Adrenal gland (tissue), 12 donors: ENCODE data around the gene PDE9A. TPM values are rescaled to one million over a fixed set of nuclear protein-coding genes. Genes with fewer than 3 reads are reported as not detected.

Source experiments
- DNase-seq, 7 donors: peaks; one replicate each; pipeline ENCODE4 v3.0.0-alpha.2; 2019 to 2020
- H3K27ac ChIP-seq, 5 donors: fragments of 200-600 bp; sonication (generic) in 4 of 5; 1 replicate in 3 of 5; 2 replicates in 2 of 5; pipeline versions ENCODE4 v1.5.1 to v1.8.0; 2016 to 2020; ENCODE audit warnings: mild to moderate bottlenecking in 1 of 5
- H3K27me3 ChIP-seq: fragments of 200-600 bp; 2 replicates; pipeline ENCODE4 v1.8.0; 2021
- H3K36me3 ChIP-seq, 2 donors: fragments of 200-600 bp; replicated peaks in 1 of 2; 1 replicate in 1 of 2; 2 replicates in 1 of 2; pipeline versions ENCODE4 v1.5.1 to v1.8.0; 2018 to 2022
- H3K4me1 ChIP-seq, 2 donors: fragments of 200-600 bp; replicated peaks in 1 of 2; 1 replicate in 1 of 2; 2 replicates in 1 of 2; pipeline versions ENCODE4 v1.5.1 to v1.8.0; 2018 to 2021
- H3K4me3 ChIP-seq, 4 donors: fragments of 200-600 bp; sonication (generic) in 3 of 4; one replicate each; pipeline ENCODE4 v1.5.1; 2016 to 2018
- H3K9me3 ChIP-seq, 3 donors: fragments of 200-600 bp; sonication (generic) in 1 of 3; replicated peaks in 1 of 3; 1 replicate in 2 of 3; 2 replicates in 1 of 3; pipeline versions ENCODE4 v1.5.1 to v1.8.0; 2016 to 2021
- POLR2A ChIP-seq, 2 donors: fragments of 450-650 bp; IDR thresholded peaks; one replicate each; pipeline ENCODE4 v1.6.1; 2017; ENCODE audit warnings: antibody characterized with exemption in 2 of 2, mild to moderate bottlenecking in 2 of 2, moderate library complexity in 1 of 2
- WGBS, 4 donors: extraction: QIAGEN DNeasy Blood & Tissue Kit in 2 of 4; methylation state at CpG; one replicate each; pipeline versions ENCODE4 v1.1.5 to v1.1.7; 2013 to 2017; 5-methylcytosine and 5-hydroxymethylcytosine counted together
- intact Hi-C, 2 donors: fragments of 100-400 bp; cut with DNase I; formaldehyde crosslinking; loops; one replicate each; pipeline versions ENCODE4 v1.14.1 to v1.15.0; 2022 to 2023
- polyA plus RNA-seq, 3 donors: library from polyadenylated mRNA; stranded (reverse); fragments of 200-250 nt in 2 of 3; fragments of 350-450 nt in 1 of 3; fragmentation: Illumina TruSeq in 1 of 3; extraction: RNeasy Lipid Tissue Mini Kit (QIAGEN cat#74804) in 1 of 3; gene quantifications; one replicate each; pipeline ENCODE4 v1.2.3, GENCODE V29; 2013 to 2014
- total RNA-seq, 9 donors: library from RNA; depleted of rRNA in 4 of 9; stranded (reverse); fragments of >200 nt in 4 of 9; fragments of 120-200 nt in 1 of 9; fragmentation: NEBNext Ultra II Directional in 1 of 9; extraction: Animal tissue kit (Norgen Biotek cat#: 25700) in 1 of 9; gene quantifications; one replicate each; pipeline versions ENCODE4 v1.1.0 to v1.2.4, GENCODE V29; 2013 to 2023
- TF ChIP-seq, protein P1 (sequence below), 6 experiments: fragments of 450-650 bp in 4 of 6; fragments of 200-600 bp in 2 of 6; sonication (generic) in 1 of 6; IDR thresholded peaks; 1 replicate in 5 of 6; 2 replicates in 1 of 6; pipeline versions ENCODE4 v1.5.1 to v1.8.0; 2016 to 2021; ENCODE audit warnings: antibody characterized with exemption in 6 of 6, mild to moderate bottlenecking in 2 of 6, moderate library complexity in 1 of 6
- donor health status: healthy with polysubstance abuse.
- donor health status: Bipolar disorder and iron deficiency.
- donor health status: DM: yes; HTN: yes; CAD: no.
- donor health status: DM: no; HTN: no; CAD: no.
- donor health status: DM: no; HTN: no; CAD: no.
- donor health status: DM: yes; HTN: yes; CAD: no.

PDE9A gene
- total and polyA plus RNA-seq, 12 donors: 4.6 to 58.1 (median 19.5) TPM

DNA sequence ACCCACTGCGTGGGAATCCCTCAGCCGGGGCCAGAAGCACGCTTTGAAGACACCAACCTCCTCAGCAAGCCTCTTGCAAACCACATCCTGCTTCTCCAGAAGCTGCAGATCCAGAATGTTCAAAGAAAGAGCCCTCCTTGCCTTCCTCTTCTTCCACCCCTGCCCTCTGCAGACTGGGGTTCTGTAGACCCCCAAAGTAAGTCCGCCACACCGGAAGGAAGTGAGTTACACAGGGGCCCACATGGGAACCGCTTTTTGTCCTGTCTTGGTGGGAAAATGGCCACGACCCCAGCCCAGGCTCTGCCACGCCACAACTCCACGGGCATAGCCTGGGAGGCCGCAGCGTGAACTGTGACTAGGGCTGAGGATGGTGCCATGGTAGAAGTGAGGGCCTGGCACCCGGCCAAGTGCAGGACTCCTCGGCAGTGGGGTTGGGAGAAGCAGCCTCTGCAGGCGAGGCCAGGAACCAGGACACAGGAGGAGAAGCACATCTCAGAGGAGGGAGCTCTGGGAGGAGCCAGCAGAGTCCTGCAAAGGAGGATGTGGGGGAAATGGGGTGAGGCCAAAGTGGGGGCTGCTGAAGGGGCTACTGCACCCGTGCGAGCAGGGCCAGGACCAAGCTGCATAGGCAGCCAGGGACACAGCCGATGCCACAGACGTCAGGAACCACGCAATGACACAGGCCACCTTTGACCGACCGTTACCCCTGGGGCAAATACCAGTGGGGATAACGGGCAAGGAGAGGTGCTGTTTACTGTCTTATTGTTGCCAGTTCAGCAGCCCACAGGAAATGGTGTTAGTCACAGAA lies 30.9 kb downstream of the PDE9A start:
- no peak overlapping the region for H3K27ac ChIP-seq
- no peaks in the 10 kb centered on the region for H3K9me3 ChIP-seq
- H3K27me3 ChIP-seq: no peaks in the 10 kb centered on the region
- 64 to 77% (median 68%) methylated on average over 17 to 22 of the region's 22 CpGs for WGBS, 4 donors
- H3K4me3 ChIP-seq: no peak overlapping the region
- no peaks in the 10 kb centered on the region for H3K36me3 ChIP-seq
- no peaks in the 10 kb centered on the region for H3K4me1 ChIP-seq
- TF ChIP-seq, protein P1, sequence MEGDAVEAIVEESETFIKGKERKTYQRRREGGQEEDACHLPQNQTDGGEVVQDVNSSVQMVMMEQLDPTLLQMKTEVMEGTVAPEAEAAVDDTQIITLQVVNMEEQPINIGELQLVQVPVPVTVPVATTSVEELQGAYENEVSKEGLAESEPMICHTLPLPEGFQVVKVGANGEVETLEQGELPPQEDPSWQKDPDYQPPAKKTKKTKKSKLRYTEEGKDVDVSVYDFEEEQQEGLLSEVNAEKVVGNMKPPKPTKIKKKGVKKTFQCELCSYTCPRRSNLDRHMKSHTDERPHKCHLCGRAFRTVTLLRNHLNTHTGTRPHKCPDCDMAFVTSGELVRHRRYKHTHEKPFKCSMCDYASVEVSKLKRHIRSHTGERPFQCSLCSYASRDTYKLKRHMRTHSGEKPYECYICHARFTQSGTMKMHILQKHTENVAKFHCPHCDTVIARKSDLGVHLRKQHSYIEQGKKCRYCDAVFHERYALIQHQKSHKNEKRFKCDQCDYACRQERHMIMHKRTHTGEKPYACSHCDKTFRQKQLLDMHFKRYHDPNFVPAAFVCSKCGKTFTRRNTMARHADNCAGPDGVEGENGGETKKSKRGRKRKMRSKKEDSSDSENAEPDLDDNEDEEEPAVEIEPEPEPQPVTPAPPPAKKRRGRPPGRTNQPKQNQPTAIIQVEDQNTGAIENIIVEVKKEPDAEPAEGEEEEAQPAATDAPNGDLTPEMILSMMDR (IDR thresholded peaks at IDR 0.05): no peak
- no peak for TF ChIP-seq POLR2A (IDR thresholded peaks at IDR 0.05)
- DNase-seq: no peak
- intact Hi-C loops: no loop called here

GRCh38 chr21:42685036-42685435 lies 31.6 kb downstream of the PDE9A start:
- Histone ChIP-seq H3K27ac (no peak overlapping the region), H3K4me1 (no peaks in the 10 kb centered on the region), H3K4me3 (no peak overlapping the region), H3K9me3 (no peaks in the 10 kb centered on the region), H3K36me3 (no peaks in the 10 kb centered on the region), H3K27me3 (no peaks in the 10 kb centered on the region)
- intact Hi-C loops: no loop called here
- WGBS, 4 donors: 80 to 87% (median 82%) methylated on average over 24 to 33 of the region's 33 CpGs
- DNase-seq: no peak
- TF ChIP-seq POLR2A (IDR thresholded peaks at IDR 0.05): no peak
- TF ChIP-seq, protein P1 (IDR thresholded peaks at IDR 0.05): no peak

GRCh38 chr21:42685954-42686500 lies 32.6 kb downstream of the PDE9A start:
- H3K4me3 ChIP-seq: no peak overlapping the region
- H3K27me3 ChIP-seq: no peaks in the 10 kb centered on the region
- no peak for TF ChIP-seq POLR2A (IDR thresholded peaks at IDR 0.05)
- TF ChIP-seq, protein P1 (IDR thresholded peaks at IDR 0.05): no peak
- no peaks in the 10 kb centered on the region for H3K4me1 ChIP-seq
- no peaks in the 10 kb centered on the region for H3K9me3 ChIP-seq
- H3K27ac ChIP-seq: no peak overlapping the region
- no peak for DNase-seq
- 95 to 98% (median 97%) methylated on average over 36 to 41 of the region's 41 CpGs for WGBS, 4 donors
- intact Hi-C loops: no loop called here
- H3K36me3 ChIP-seq: no peaks in the 10 kb centered on the region

GRCh38 chr21:42687796-42688195 lies 34.4 kb downstream of the PDE9A start:
- 95 to 97% (median 96%) methylated on average over 18 of the region's 18 CpGs for WGBS, 4 donors
- Histone ChIP-seq H3K4me1 (no peaks in the 10 kb centered on the region), H3K4me3 (no peak overlapping the region), H3K27me3 (no peaks in the 10 kb centered on the region), H3K9me3 (no peaks in the 10 kb centered on the region), H3K36me3 (no peaks in the 10 kb centered on the region), H3K27ac (no peak overlapping the region)
- TF ChIP-seq, protein P1 (IDR thresholded peaks at IDR 0.05): no peak
- no peak for TF ChIP-seq POLR2A (IDR thresholded peaks at IDR 0.05)
- no peak for DNase-seq
- intact Hi-C loops: no loop called here
